Activated T-cell treated with anti-CD3 and anti-CD28 coated beads, Interleukin-2, amount 50 U/mL, for 48 hours (primary cell): ENCODE measurements around the gene DLG5.

Experiments used
- DNase-seq, 2 experiments: peaks; one replicate each; pipeline ENCODE4 v3.0.0-alpha.2; 2020

DLG5 gene

DNA sequence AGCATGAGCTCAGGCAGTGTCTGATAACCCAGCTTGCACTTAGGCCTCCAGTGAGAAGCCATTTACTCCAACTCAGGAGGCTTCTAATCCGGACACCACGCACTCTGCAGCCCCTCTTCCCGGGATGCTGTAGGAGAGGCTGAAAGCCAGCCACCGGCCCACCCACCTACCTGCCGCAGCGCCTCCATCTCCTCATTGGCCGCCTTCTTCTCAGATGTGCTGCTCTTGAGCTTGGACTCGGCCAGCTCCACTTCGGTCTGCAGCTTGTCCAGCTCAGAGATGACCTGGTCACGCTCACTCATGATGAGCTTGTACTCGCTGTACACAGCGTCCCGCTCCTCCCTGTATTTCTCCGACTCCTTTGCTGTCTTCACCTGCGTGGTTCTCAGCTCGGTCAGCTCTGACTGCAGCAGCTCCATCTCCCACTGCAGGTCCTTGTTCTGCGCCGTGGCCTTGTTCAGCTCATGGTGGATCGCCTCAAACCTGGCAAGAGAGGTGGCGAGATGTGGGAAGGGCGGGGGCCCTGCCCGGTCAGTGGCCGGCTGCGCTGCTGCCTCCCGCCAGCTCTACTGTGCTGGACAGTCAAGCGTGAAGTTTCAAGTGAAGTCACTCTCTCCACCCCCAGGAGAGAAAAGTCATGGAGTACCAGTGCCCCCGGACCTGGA, 84.7 kb downstream of the DLG5 start:
- no peak for DNase-seq

DNA sequence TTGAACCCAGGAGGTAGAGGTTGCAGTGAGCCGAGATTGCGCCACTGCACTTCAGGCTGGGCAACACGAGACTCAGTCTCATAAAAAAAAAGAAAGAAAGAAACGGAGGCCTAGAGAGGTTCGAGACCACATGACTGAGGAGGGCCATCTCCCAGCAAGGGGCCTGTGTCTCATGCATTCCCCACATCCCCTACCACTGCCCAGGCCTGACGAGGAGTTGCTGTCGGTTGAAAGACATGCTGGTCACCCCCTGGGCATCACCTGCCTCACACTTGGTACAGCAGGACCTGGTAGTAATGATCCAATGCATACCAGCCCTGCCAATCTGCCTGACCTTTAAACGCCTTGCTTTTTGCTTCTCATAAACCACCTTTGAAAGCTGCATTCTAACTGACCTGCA, 85.9 kb downstream of the DLG5 start:
- DNase-seq, result no peak

DNA sequence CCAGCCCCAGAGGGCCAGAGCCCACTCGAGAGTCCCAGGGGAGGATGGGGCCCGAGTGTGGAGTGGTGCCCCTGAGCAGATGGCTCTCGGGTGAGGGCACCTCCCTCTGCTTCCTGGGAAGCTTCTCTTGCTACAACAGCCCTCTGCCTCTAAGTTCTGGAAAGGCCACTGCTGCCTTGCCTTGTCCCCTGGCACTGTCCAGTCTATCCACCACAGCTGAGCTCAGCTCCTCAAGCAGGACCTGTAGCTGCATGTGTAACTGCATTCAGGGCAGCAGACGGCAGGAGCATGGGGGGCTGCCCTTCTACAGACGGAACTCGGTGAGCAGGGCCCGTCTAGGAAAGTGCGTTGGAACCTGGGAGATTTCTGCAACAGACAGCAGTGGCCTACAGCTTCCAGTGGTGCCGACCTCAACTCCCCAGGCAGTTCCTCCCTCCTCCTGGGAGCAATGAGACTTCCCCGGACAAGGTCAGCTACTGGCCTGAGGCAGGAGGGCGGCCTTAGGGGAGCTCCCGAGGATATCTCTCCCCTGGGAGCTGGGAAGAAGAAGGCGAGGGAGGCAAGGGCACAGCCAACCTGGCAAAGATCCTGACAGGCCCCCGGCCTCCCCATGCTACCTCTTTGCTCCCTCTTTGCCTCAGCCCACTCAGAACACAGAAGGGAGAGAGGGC, 88.5 kb downstream of the DLG5 start:
- DNase-seq, result no peak

DNA sequence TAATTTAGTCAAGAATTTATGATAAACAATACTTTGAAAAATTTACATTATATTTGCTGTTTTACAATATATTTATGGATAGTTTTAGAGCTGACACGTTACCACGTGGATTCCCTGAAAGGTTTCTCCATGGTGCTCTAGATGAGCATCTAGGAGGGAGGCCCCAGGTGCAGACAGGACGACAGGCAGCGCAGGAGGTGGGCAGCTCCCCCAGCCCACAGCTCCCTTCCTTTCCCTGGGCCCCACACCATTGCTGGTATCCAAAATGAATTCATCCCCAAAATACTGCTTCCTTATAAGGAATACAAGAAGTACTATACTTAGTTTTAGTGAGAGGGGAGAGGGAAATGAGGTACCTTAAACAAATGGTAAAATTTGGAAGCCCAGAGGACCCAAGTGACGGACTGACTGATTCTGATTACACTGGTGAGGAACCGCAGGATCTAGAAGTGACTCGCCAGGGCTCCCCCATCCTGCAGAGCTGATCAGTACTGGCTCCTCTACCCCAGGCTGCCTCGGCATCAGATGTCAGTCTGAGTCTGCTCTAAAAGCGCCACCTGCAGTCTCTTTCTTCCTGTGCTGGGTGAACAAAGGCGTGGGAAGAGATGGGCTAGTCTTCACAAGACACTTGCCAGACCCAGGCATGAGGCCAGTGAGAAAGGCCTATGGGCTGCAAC, 89.2 kb downstream of the DLG5 start:
- peak; percentile 76 to 80 for DNase-seq

- DNase-seq, result peak; percentile 57 to 74
These were observed 90.2 kb downstream of the DLG5 start for GRCh38 chr10:77836299-77836820.

- DNase-seq, result no peak
These were observed 90.9 kb downstream of the DLG5 start for GRCh38 chr10:77835669-77836086.

- DNase-seq, result no peak
These were observed 91.4 kb downstream of the DLG5 start for GRCh38 chr10:77834943-77835668.

GRCh38 chr10:77834540-77834939, 92.0 kb downstream of the DLG5 start:
- no peak for DNase-seq

GRCh38 chr10:77833792-77834191, 92.8 kb downstream of the DLG5 start:
- DNase-seq, result no peak

DNA sequence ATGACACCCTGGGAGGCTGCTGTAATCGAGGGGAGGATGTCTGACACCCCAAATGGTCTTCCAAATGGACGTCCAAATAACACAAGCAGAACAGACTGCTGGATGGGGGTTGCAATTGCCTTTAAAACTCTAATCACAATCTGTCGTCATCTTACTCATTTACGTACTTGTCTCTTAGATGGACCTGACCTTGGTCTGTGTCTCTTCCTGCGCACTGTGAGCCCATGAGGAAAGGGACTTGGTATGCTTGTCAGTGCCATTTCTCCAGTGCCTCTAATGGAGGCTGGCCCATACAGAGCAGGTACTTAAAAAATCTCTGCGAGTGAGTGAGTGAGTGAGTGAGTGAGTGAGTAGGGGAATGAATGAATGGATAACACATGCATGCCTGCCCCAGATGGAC, 93.3 kb downstream of the DLG5 start:
- no peak for DNase-seq

GRCh38 chr10:77832238-77832637, 94.3 kb downstream of the DLG5 start:
- peak in 1 of 2 experiments; percentile 28 for DNase-seq

- DNase-seq, result no peak
These were observed 97.2 kb downstream of the DLG5 start for GRCh38 chr10:77829356-77829755.

GRCh38 chr10:77828377-77828776, 98.2 kb downstream of the DLG5 start:
- no peak for DNase-seq

DNA sequence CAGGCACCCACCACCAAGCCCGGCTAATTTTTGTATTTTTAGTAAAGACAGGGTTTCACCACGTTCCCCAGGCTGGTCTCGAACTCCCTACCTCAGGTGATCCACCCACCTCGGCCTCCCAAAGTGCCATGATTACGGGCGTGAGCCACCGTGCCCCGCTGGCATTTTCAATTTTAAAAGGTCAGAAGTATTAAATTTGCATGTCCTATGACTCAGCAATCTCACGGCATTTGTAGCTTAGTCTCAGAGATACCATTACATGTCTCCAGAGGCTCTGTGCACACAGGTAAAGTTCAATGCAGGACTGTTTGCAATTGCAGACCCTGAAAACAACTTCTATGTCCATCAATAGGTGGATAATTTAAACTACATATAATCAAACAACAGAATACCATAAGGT, 99.2 kb downstream of the DLG5 start:
- DNase-seq, result no peak

- DNase-seq, result no peak
These were observed 100.6 kb downstream of the DLG5 start for GRCh38 chr10:77825965-77826364.

DNA sequence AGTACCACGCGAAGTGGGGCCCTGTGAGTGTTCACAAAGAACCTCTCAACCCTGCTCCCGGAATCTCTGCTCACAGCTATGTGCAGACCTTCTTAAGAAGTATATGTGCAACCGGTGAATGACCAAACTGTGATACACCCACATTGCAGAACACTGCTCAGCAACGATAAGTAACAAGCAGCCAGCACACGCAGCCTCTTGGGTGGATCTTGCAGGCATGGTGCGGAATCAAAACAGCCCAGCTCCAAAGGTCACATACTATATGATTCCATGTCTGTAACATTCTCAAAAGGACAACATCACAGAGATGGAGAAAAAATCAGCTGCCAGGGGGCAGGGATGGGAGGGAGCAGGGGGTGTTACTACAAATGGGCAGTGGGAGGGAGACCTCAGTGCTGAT, 101.6 kb downstream of the DLG5 start:
- DNase-seq, result no peak

DNA sequence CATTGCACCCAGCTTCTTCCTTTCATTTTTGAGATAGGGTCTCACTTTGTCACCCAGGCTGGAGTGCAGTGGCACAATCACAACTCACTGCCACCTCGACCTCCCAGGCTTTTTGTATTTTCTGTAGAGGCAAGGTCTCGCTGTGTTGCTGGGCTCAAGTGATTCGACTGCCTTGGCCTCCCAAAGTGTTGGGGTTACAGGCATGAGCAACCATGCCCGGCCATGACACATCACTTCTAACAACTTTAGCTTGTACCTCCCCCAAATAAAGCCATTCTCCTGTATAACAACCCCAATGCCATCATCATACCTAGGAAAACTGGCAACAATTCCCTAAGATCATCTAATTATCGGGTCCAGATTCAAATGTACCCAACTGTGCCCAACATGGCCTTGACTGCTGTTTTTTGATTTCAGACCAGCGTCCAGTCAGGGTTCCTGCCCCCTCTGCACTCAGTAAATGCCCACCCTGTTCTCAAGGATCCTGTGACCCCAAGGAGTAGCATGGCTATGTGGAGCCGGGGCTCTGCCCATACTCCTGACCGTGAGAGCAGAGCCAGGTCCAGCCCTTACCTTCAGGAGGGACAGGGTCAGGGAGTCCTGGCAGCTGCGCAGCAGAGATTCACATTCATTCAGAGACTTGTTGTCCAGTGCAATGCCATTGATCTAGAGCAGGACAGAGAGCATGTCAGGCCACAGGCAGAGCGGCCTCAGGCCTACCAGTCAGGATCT, 102.6 kb downstream of the DLG5 start:
- no peak for DNase-seq

DNA sequence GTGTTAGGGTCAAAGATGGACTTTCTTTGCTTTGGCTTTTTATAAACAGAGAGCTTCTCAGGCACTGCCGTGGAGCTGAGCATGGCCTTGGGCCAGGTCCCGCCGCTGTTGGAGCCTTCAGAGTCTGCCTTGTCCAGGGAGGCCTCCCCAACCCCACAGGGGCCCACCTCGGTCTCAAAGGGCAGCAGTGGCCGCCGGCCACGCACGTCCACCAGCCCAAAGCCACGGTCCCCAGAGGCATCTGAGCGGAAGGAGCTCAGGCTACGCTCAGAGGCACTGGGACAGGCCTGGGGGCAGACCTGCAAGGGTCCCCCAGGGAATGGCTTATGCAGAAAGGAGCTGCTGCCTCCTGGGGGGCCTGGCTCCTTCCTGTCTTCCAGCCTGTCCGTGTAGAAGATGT, 105.0 kb downstream of the DLG5 start:
- DNase-seq, result no peak

- no peak for DNase-seq
These were observed 105.5 kb downstream of the DLG5 start for GRCh38 chr10:77821036-77821435.

DNA sequence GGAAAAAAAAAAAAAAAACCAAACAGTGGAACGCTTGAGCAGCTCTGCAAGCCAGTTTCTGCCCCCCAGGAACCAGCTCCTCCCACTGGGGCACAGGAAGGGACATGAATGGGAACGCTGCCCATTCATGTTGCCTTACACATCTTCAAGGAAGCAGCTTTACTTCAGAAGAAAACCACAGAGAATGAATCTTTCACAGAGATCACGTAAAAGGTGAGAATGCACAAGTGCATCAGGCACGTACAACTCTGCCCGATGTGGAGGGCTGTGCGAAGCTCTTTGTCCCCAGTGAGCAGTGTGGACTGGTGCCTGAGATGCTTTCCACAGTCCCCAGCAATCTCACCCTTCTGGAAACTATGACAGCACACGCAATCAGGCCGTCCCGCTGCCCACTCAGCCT, 106.2 kb downstream of the DLG5 start:
- DNase-seq, result peak in 1 of 2 experiments; percentile 32

- DNase-seq, result no peak
These were observed 107.1 kb downstream of the DLG5 start for GRCh38 chr10:77819210-77820112.
